Activated CD4-positive, alpha-beta T cell treated with anti-CD3 and anti-CD28 coated beads, Interleukin-2, amount 10 ng/mL, durations not matched to agents 7 days and 5 days (primary cell): ENCODE measurements around the gene ZNF385A. TPM values are rescaled to one million over a fixed set of nuclear protein-coding genes. Genes with fewer than 3 reads are reported as not detected.
A peak's percentile ranks its signal among the peaks of the same experiment; 100 is the strongest.
"Not testable (repeated sequence)": the region's sequence is repeated elsewhere in the genome, so short reads cannot be mapped to it uniquely, and the experiment has no call there.

Experiments
- CTCF ChIA-PET: fragments of 350-600 bp; sonication (Branson Sonifier 250); formaldehyde crosslinking; loops from one replicate; lab custom pipeline; 2021; ENCODE audit warnings: antibody characterized with exemption; lab: Charles Lee
- POLR2A ChIA-PET: fragments of 350-600 bp; sonication (Branson Sonifier 250); formaldehyde crosslinking; loops from one replicate; lab custom pipeline; 2021; ENCODE audit warnings: antibody characterized with exemption; lab: Charles Lee
- DNase-seq: peaks from one replicate; pipeline ENCODE4 v3.0.0-alpha.2; 2020
- H3K27ac Mint-ChIP-seq: one replicate; pipeline ENCODE4 v1.8.0; 2021; ENCODE audit warnings: mild to moderate bottlenecking, moderate library complexity, mixed read lengths
- H3K27me3 Mint-ChIP-seq: one replicate; pipeline ENCODE4 v1.8.0; 2021; ENCODE audit warnings: mixed read lengths
- H3K36me3 Mint-ChIP-seq: one replicate; pipeline ENCODE4 v1.8.0; 2021; ENCODE audit warnings: low read depth, mixed read lengths
- H3K4me1 Mint-ChIP-seq: one replicate; pipeline ENCODE4 v1.8.0; 2021; ENCODE audit warnings: mixed read lengths
- H3K4me3 Mint-ChIP-seq: one replicate; pipeline ENCODE4 v1.8.0; 2021; ENCODE audit warnings: mild to moderate bottlenecking, moderate library complexity, mixed read lengths
- H3K9me3 Mint-ChIP-seq: one replicate; pipeline ENCODE4 v1.8.0; 2021; ENCODE audit warnings: mixed read lengths
- total RNA-seq, 2 experiments: library from RNA; stranded (reverse); gene quantifications; one replicate each; pipeline ENCODE4 v1.2.3, GENCODE V29; 2021

Gene ZNF385A
- total RNA-seq, 2 experiments from 2014 or later = 0.48 to 1.3 TPM

GRCh38 chr12:54337854-54338650, 46.5 kb downstream of the ZNF385A start:
- no peaks in the 10 kb centered on the region for H3K9me3 Mint-ChIP-seq
- H3K27ac Mint-ChIP-seq = no peak overlapping the region
- no peaks in the 10 kb centered on the region for H3K27me3 Mint-ChIP-seq
- ChIA-PET POLR2A (no interaction called here), CTCF (interaction anchor here (0.7 to 5.2 kb wide), 10 partner anchors 13 to 45 kb away, joined by 3 to 22 read pairs (median 4); partner anchors contain the start of gene COPZ1)
- peaks cover 13% of the 10 kb centered on the region for H3K4me1 Mint-ChIP-seq
- no peak for DNase-seq
- H3K36me3 Mint-ChIP-seq = peaks cover 20% of the 10 kb centered on the region
- H3K4me3 Mint-ChIP-seq = no peak overlapping the region

GRCh38 chr12:54337280-54337842, 47.2 kb downstream of the ZNF385A start:
- ChIA-PET POLR2A (interaction anchor here (0.8 kb wide), 1 partner anchor 22 kb away, joined by 3 read pairs; no protein-coding TSS in a partner anchor), CTCF (interaction anchor here (0.7 to 5.2 kb wide), 15 partner anchors 8 to 123 kb away, joined by 3 to 22 read pairs (median 4); partner anchors contain the start of gene COPZ1)
- Mint-ChIP-seq H3K36me3 (peaks cover 16% of the 10 kb centered on the region), H3K9me3 (no peaks in the 10 kb centered on the region), H3K27ac (no peak overlapping the region), H3K27me3 (no peaks in the 10 kb centered on the region), H3K4me3 (no peak overlapping the region), H3K4me1 (peaks cover 13% of the 10 kb centered on the region)
- no peak for DNase-seq

GRCh38 chr12:54333420-54334034, 51.0 kb downstream of the ZNF385A start:
- peaks cover 46% of the 10 kb centered on the region for H3K4me1 Mint-ChIP-seq
- POLR2A ChIA-PET = no interaction called here

GRCh38 chr12:54331461-54331860, 53.1 kb downstream of the ZNF385A start:
- H3K27me3 Mint-ChIP-seq = no peaks in the 10 kb centered on the region
- CTCF ChIA-PET = no interaction called here
- no peak for DNase-seq
- peaks cover 61% of the 10 kb centered on the region for H3K4me1 Mint-ChIP-seq
- POLR2A ChIA-PET = no interaction called here
- no peaks in the 10 kb centered on the region for H3K9me3 Mint-ChIP-seq
- peak overlapping the region; percentile 36 for H3K4me3 Mint-ChIP-seq
- H3K27ac Mint-ChIP-seq = peak overlapping the region; percentile 86
- peaks cover 19% of the 10 kb centered on the region for H3K36me3 Mint-ChIP-seq

More at GRCh38 chr12:54333420-54334034, 51.0 kb downstream of the ZNF385A start:
- no peak overlapping the region for H3K4me3 Mint-ChIP-seq
- CTCF ChIA-PET = interaction anchor here (0.6 to 5.2 kb wide), 8 partner anchors 9 to 119 kb away, joined by 3 to 22 read pairs (median 4); partner anchors contain the start of gene COPZ1
- H3K27ac Mint-ChIP-seq = no peak overlapping the region
- no peaks in the 10 kb centered on the region for H3K9me3 Mint-ChIP-seq
- peaks cover 18% of the 10 kb centered on the region for H3K36me3 Mint-ChIP-seq
- DNase-seq = no peak
- H3K27me3 Mint-ChIP-seq = no peaks in the 10 kb centered on the region

- Mint-ChIP-seq H3K27me3 (no peaks in the 10 kb centered on the region), H3K27ac (peak overlapping the region; percentile 86), H3K4me1 (peaks cover 63% of the 10 kb centered on the region), H3K4me3 (no peak overlapping the region), H3K36me3 (peaks cover 20% of the 10 kb centered on the region), H3K9me3 (no peaks in the 10 kb centered on the region)
- DNase-seq = no peak
- ChIA-PET CTCF (interaction anchor here (1.2 kb wide), 1 partner anchor 10 kb away, joined by 3 read pairs; no protein-coding TSS in a partner anchor), POLR2A (interaction anchor here (0.7 kb wide), 1 partner anchor 29 kb away, joined by 3 read pairs; no protein-coding TSS in a partner anchor)
Measured at GRCh38 chr12:54330442-54330841, 54.1 kb downstream of the ZNF385A start.

- no peak overlapping the region for H3K4me3 Mint-ChIP-seq
- POLR2A ChIA-PET = interaction anchor here (0.7 kb wide), 1 partner anchor 29 kb away, joined by 3 read pairs; no protein-coding TSS in a partner anchor
- H3K27ac Mint-ChIP-seq = peak overlapping the region; percentile 78
- H3K36me3 Mint-ChIP-seq = peaks cover 26% of the 10 kb centered on the region
- no peaks in the 10 kb centered on the region for H3K27me3 Mint-ChIP-seq
- DNase-seq = no peak
- no peaks in the 10 kb centered on the region for H3K9me3 Mint-ChIP-seq
- CTCF ChIA-PET = interaction anchor here (0.6 to 1.5 kb wide), 3 partner anchors 9 to 36 kb away, joined by 3 to 4 read pairs (median 3); no protein-coding TSS in a partner anchor
- H3K4me1 Mint-ChIP-seq = peaks cover 69% of the 10 kb centered on the region
Measured at GRCh38 chr12:54329759-54330158, 54.8 kb downstream of the ZNF385A start.

- POLR2A ChIA-PET = no interaction called here
Measured at GRCh38 chr12:54328595-54329337, 55.8 kb downstream of the ZNF385A start.

GRCh38 chr12:54325442-54326109, 59.0 kb downstream of the ZNF385A start:
- Mint-ChIP-seq H3K27ac (peak overlapping the region; percentile 97), H3K4me3 (peak overlapping the region; percentile 95), H3K36me3 (peaks cover 17% of the 10 kb centered on the region), H3K4me1 (peaks cover 54% of the 10 kb centered on the region)
- DNase-seq, H3K27me3 Mint-ChIP-seq, H3K9me3 Mint-ChIP-seq: not testable (repeated sequence)
- ChIA-PET CTCF (interaction anchor here (0.5 to 2.3 kb wide), 28 partner anchors 10 to 193 kb away, joined by 3 to 22 read pairs (median 4); partner anchors contain the start of genes CBX5, HNRNPA1 and NCKAP1L), POLR2A (interaction anchor here (0.9 kb wide), 1 partner anchor 44 kb away, joined by 3 read pairs; no protein-coding TSS in a partner anchor)

More at GRCh38 chr12:54328595-54329337, 55.8 kb downstream of the ZNF385A start:
- H3K27me3 Mint-ChIP-seq = no peaks in the 10 kb centered on the region
- DNase-seq = no peak
- H3K27ac Mint-ChIP-seq = peak overlapping the region; percentile 78
- peaks cover 72% of the 10 kb centered on the region for H3K4me1 Mint-ChIP-seq
- no peaks in the 10 kb centered on the region for H3K9me3 Mint-ChIP-seq
- peak overlapping the region; percentile 36 for H3K4me3 Mint-ChIP-seq
- peaks cover 26% of the 10 kb centered on the region for H3K36me3 Mint-ChIP-seq
- CTCF ChIA-PET = interaction anchor here (0.8 to 1.5 kb wide), 5 partner anchors 8 to 70 kb away, joined by 3 to 5 read pairs (median 3); no protein-coding TSS in a partner anchor

GRCh38 chr12:54324617-54325441, 59.7 kb downstream of the ZNF385A start, which contains the start of gene COPZ1:
Gene COPZ1 (plus strand): TSS chr12:54325131. CDS start chr12:54325164, 33 bp downstream.
- Mint-ChIP-seq H3K4me1 (peaks cover 46% of the 10 kb centered on the region), H3K9me3 (no peaks in the 10 kb centered on the region), H3K4me3 (peak within 1 kb of the TSS; percentile 95), H3K27ac (peak within 1 kb of the TSS; percentile 97), H3K36me3 (peaks cover 16% of the 10 kb centered on the region), H3K27me3 (no peaks in the 10 kb centered on the region)
- DNase-seq = peak; percentile 97
- ChIA-PET POLR2A (interaction anchor here (0.9 kb wide), 1 partner anchor 44 kb away, joined by 3 read pairs; no protein-coding TSS in a partner anchor), CTCF (interaction anchor here (0.5 to 2.3 kb wide), 31 partner anchors 9 to 194 kb away, joined by 3 to 22 read pairs (median 4); partner anchors contain the start of genes CBX5, HNRNPA1 and NCKAP1L)

GRCh38 chr12:54321363-54321762, 63.2 kb downstream of the ZNF385A start:
- CTCF ChIA-PET = interaction anchor here (0.8 to 1.7 kb wide), 4 partner anchors 12 to 69 kb away, joined by 3 to 5 read pairs (median 4); no protein-coding TSS in a partner anchor
- DNase-seq = no peak
- Mint-ChIP-seq H3K27ac (no peak overlapping the region), H3K4me1 (peaks cover 16% of the 10 kb centered on the region), H3K9me3 (no peaks in the 10 kb centered on the region), H3K4me3 (no peak overlapping the region), H3K36me3 (peaks cover 7% of the 10 kb centered on the region), H3K27me3 (peaks cover 2% of the 10 kb centered on the region)
- POLR2A ChIA-PET = no interaction called here
